ENCODE measurements around the gene P3H2. TPM values are rescaled to one million over a fixed set of nuclear protein-coding genes. Genes with fewer than 3 reads are reported as not detected.

Gene P3H2
- total and polyA plus RNA-seq, 2 donors (not counting 1 experiment from before 2014, with no cell fraction given) = 20.5 to 21.6 TPM

- H3K9ac ChIP-seq (ENCODE audit: insufficient read depth, low read length) = no peak overlapping the region
- peaks cover 16% of the 10 kb centered on the region for H3K4me1 ChIP-seq (ENCODE audit: control insufficient read depth, extremely low read depth, insufficient read depth, low read length)
These were observed 23.1 kb downstream of the P3H2 start for GRCh38 chr3:190097617-190098016.

GRCh38 chr3:190097025-190097424 lies 23.7 kb downstream of the P3H2 start:
- H3K27me3 ChIP-seq (ENCODE audit: control insufficient read depth, insufficient read depth, low read length) = no peaks in the 10 kb centered on the region
- no peaks in the 10 kb centered on the region for H3K79me2 ChIP-seq (ENCODE audit: control insufficient read depth, insufficient read depth, low read length)
- no peak overlapping the region for H3K4me3 ChIP-seq (replicated peaks in 1 of 4; ENCODE audit: control extremely low read depth in 1 of 4, insufficient read depth in 1 of 4, low read depth in 3 of 4, low read length in 4 of 4)
- no peaks in the 10 kb centered on the region for H4K20me1 ChIP-seq (ENCODE audit: control insufficient read depth, extremely low read depth, insufficient read depth, low read length)
- no peak overlapping the region for H2AFZ ChIP-seq (ENCODE audit: low read length)
- no peaks in the 10 kb centered on the region for H3K36me3 ChIP-seq (ENCODE audit: control insufficient read depth, insufficient read depth, low read length)
- H3K9me3 ChIP-seq (ENCODE audit: control insufficient read depth, insufficient read depth, low read depth, low read length) = no peaks in the 10 kb centered on the region
- H3K27ac ChIP-seq (ENCODE audit: insufficient read depth, low read length) = no peak overlapping the region
- no peak for TF ChIP-seq CTCF (conservative IDR thresholded peaks at IDR 0.05 in 1 of 2, IDR thresholded peaks at IDR 0.05 in 1 of 2; ENCODE audit: low read depth in 1 of 2, low read length in 2 of 2)
- TF ChIP-seq EZH2 (IDR thresholded peaks at IDR 0.05; ENCODE audit: low read length, missing control alignments) = no peak
- no peak overlapping the region for H3K9ac ChIP-seq (ENCODE audit: insufficient read depth, low read length)
- peaks cover 16% of the 10 kb centered on the region for H3K4me1 ChIP-seq (ENCODE audit: control insufficient read depth, extremely low read depth, insufficient read depth, low read length)
- no peak overlapping the region for H3K4me2 ChIP-seq (ENCODE audit: extremely low read depth, insufficient read depth, low read length)
- DNase-seq (ENCODE audit: low read depth in 2 of 2) = no peak

More at GRCh38 chr3:190097617-190098016, 23.1 kb downstream of the P3H2 start:
- no peak for TF ChIP-seq CTCF (conservative IDR thresholded peaks at IDR 0.05 in 1 of 2, IDR thresholded peaks at IDR 0.05 in 1 of 2; ENCODE audit: low read depth in 1 of 2, low read length in 2 of 2)
- TF ChIP-seq EZH2 (IDR thresholded peaks at IDR 0.05; ENCODE audit: low read length, missing control alignments) = no peak
- no peak overlapping the region for H3K27ac ChIP-seq (ENCODE audit: insufficient read depth, low read length)
- DNase-seq (ENCODE audit: low read depth in 2 of 2) = peak in 1 of 2 donors; percentile 44
- H3K27me3 ChIP-seq (ENCODE audit: control insufficient read depth, insufficient read depth, low read length) = no peaks in the 10 kb centered on the region
- no peaks in the 10 kb centered on the region for H3K79me2 ChIP-seq (ENCODE audit: control insufficient read depth, insufficient read depth, low read length)
- H3K36me3 ChIP-seq (ENCODE audit: control insufficient read depth, insufficient read depth, low read length) = no peaks in the 10 kb centered on the region
- no peak overlapping the region for H3K4me3 ChIP-seq (replicated peaks in 1 of 4; ENCODE audit: control extremely low read depth in 1 of 4, insufficient read depth in 1 of 4, low read depth in 3 of 4, low read length in 4 of 4)
- H3K9me3 ChIP-seq (ENCODE audit: control insufficient read depth, insufficient read depth, low read depth, low read length) = no peaks in the 10 kb centered on the region
- H3K4me2 ChIP-seq (ENCODE audit: extremely low read depth, insufficient read depth, low read length) = no peak overlapping the region
- no peaks in the 10 kb centered on the region for H4K20me1 ChIP-seq (ENCODE audit: control insufficient read depth, extremely low read depth, insufficient read depth, low read length)
- no peak overlapping the region for H2AFZ ChIP-seq (ENCODE audit: low read length)

GRCh38 chr3:190096345-190096744 lies 24.4 kb downstream of the P3H2 start:
- Histone ChIP-seq H3K36me3 (ENCODE audit: control insufficient read depth, insufficient read depth, low read length) (no peaks in the 10 kb centered on the region), H4K20me1 (ENCODE audit: control insufficient read depth, extremely low read depth, insufficient read depth, low read length) (no peaks in the 10 kb centered on the region), H3K4me2 (ENCODE audit: extremely low read depth, insufficient read depth, low read length) (no peak overlapping the region), H3K4me1 (ENCODE audit: control insufficient read depth, extremely low read depth, insufficient read depth, low read length) (peaks cover 15% of the 10 kb centered on the region), H3K79me2 (ENCODE audit: control insufficient read depth, insufficient read depth, low read length) (no peaks in the 10 kb centered on the region), H3K9ac (ENCODE audit: insufficient read depth, low read length) (no peak overlapping the region), H3K27me3 (ENCODE audit: control insufficient read depth, insufficient read depth, low read length) (no peaks in the 10 kb centered on the region), H3K27ac (ENCODE audit: insufficient read depth, low read length) (no peak overlapping the region), H3K9me3 (ENCODE audit: control insufficient read depth, insufficient read depth, low read depth, low read length) (no peaks in the 10 kb centered on the region), H2AFZ (ENCODE audit: low read length) (no peak overlapping the region), H3K4me3 (replicated peaks in 1 of 4; ENCODE audit: control extremely low read depth in 1 of 4, insufficient read depth in 1 of 4, low read depth in 3 of 4, low read length in 4 of 4) (no peak overlapping the region)
- no peak for DNase-seq (ENCODE audit: low read depth in 2 of 2)
- TF ChIP-seq CTCF (conservative IDR thresholded peaks at IDR 0.05 in 1 of 2, IDR thresholded peaks at IDR 0.05 in 1 of 2; ENCODE audit: low read depth in 1 of 2, low read length in 2 of 2) (no peak), EZH2 (IDR thresholded peaks at IDR 0.05; ENCODE audit: low read length, missing control alignments) (no peak)
